ENCODE results near the gene PTTG1IP2.

PTTG1IP2 gene

DNA sequence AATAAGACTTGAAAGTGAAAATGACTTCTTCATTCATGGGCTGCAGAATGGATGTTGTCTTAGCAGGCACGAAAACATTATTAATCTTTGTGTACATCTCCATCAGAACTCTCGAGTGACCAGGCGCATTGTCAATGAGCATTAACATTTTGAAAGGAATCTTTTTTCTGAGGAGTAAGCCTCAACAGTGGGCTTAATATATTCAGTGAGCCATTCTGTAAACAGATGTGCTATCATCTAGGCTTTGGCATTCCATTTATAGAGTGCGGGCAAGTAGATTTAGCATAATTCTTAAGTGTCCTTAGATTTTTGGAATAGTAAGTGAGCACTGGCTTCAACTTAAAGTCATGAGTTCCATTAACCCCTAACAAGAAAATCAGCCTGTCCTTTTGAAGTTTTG, 33.1 kb downstream of the PTTG1IP2 start:
- no peak for TF ChIP-seq CTCF (IDR thresholded peaks at IDR 0.05; ENCODE audit: borderline replicate concordance, insufficient read depth, low read depth, low read length)
- H3K4me3 ChIP-seq (ENCODE audit: low read depth, low read length), result no peak overlapping the region

GRCh38 chr7:90503367-90503766, 33.9 kb downstream of the PTTG1IP2 start:
- no peak for TF ChIP-seq CTCF (IDR thresholded peaks at IDR 0.05; ENCODE audit: borderline replicate concordance, insufficient read depth, low read depth, low read length)
- no peak overlapping the region for H3K4me3 ChIP-seq (ENCODE audit: low read depth, low read length)

DNA sequence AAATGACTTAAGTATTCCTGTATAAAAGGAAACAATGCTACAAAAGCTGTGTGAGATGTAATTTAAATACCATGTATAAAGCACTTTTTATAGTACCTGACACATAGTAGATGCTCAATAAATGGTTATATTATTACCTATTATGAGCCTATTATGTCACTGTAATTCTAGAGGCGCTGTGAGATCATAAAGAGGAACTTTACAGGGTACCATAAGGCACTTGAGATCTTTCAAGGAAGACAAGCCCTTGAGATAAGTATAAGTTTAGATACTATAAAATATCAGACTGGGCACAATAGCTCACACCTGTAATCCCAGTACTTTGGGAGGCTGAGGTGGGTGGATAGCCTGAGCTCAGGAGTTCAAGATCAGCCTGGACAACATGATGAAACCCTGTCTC, 38.3 kb downstream of the PTTG1IP2 start:
- H3K4me3 ChIP-seq (ENCODE audit: low read depth, low read length), result no peak overlapping the region
- no peak for TF ChIP-seq CTCF (IDR thresholded peaks at IDR 0.05; ENCODE audit: borderline replicate concordance, insufficient read depth, low read depth, low read length)

- no peak overlapping the region for H3K4me3 ChIP-seq (ENCODE audit: low read depth, low read length)
Measured at GRCh38 chr7:90511776-90512175, 42.3 kb downstream of the PTTG1IP2 start.

DNA sequence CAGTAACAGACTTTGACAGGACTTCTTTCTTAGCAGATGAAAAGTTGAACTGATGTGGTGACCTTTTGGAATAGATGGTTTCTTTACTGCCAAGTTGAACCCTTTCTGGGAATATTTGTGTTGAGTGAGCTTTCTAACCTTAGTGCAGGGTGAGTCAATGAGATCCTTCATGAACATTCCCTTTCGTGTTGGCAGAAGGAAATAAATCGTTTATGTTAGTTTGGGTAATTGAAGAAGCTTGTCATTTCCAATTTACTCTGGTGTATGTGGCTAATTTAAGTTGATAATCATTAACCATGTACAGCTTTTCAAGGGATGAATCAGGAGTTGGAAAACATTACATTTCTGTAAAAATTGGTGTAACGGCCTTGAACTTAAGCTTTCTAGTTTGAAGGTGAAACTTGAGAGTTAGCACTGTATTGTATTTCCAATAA, 43.4 kb downstream of the PTTG1IP2 start:
- no peak for TF ChIP-seq CTCF (IDR thresholded peaks at IDR 0.05; ENCODE audit: borderline replicate concordance, insufficient read depth, low read depth, low read length)
- no peak overlapping the region for H3K4me3 ChIP-seq (ENCODE audit: low read depth, low read length)

More at GRCh38 chr7:90511776-90512175, 42.3 kb downstream of the PTTG1IP2 start:
- no peak for TF ChIP-seq CTCF (IDR thresholded peaks at IDR 0.05; ENCODE audit: borderline replicate concordance, insufficient read depth, low read depth, low read length)

GRCh38 chr7:90516257-90516656, 46.8 kb downstream of the PTTG1IP2 start:
- no peak overlapping the region for H3K4me3 ChIP-seq (ENCODE audit: low read depth, low read length)
- TF ChIP-seq CTCF (IDR thresholded peaks at IDR 0.05; ENCODE audit: borderline replicate concordance, insufficient read depth, low read depth, low read length), result no peak

GRCh38 chr7:90518630-90519029, 49.2 kb downstream of the PTTG1IP2 start:
- no peak overlapping the region for H3K4me3 ChIP-seq (ENCODE audit: low read depth, low read length)
- TF ChIP-seq CTCF (IDR thresholded peaks at IDR 0.05; ENCODE audit: borderline replicate concordance, insufficient read depth, low read depth, low read length), result no peak
